IPS-20b (cell line): ENCODE results near the gene ARID5B.

ENCODE experiments used
- H3K27ac ChIP-seq: one replicate; pipeline ENCODE4 v1.5.1; 2013; ENCODE audit warnings: low read length
- H3K27me3 ChIP-seq: 2 replicates; pipeline ENCODE4 v1.6.1; 2013; ENCODE audit warnings: mild to moderate bottlenecking, low read length, inconsistent platforms; ENCODE audit not compliant: insufficient read depth
- H3K36me3 ChIP-seq: 2 replicates; pipeline ENCODE4 v1.6.1; 2013; ENCODE audit warnings: low read depth, mild to moderate bottlenecking, inconsistent platforms, low read length, moderate library complexity; ENCODE audit not compliant: insufficient read depth
- H3K4me1 ChIP-seq: 2 replicates; pipeline ENCODE4 v1.6.1; 2013; ENCODE audit warnings: mild to moderate bottlenecking, control low read depth, inconsistent platforms, low read length, moderate library complexity; ENCODE audit not compliant: insufficient read depth
- H3K4me3 ChIP-seq: 2 replicates; pipeline ENCODE4 v1.5.1; 2013; ENCODE audit warnings: mild to moderate bottlenecking, low read length, inconsistent platforms
- H3K9ac ChIP-seq: 2 replicates; pipeline ENCODE4 v1.6.1; 2013; ENCODE audit warnings: low read depth, mild to moderate bottlenecking, inconsistent platforms, low read length, moderate library complexity
- H3K9me3 ChIP-seq: 2 replicates; pipeline ENCODE4 v1.6.1; 2013; ENCODE audit warnings: mild to moderate bottlenecking, low read depth, low read length, inconsistent platforms; ENCODE audit not compliant: insufficient read depth

ARID5B gene

GRCh38 chr10:62057850-62058249 is 156.4 kb downstream of the ARID5B start:
- H3K36me3 ChIP-seq: no peaks in the 10 kb centered on the region
- H3K4me3 ChIP-seq: no peak overlapping the region

GRCh38 chr10:62058476-62058875 is 157.0 kb downstream of the ARID5B start:
- Histone ChIP-seq H3K9ac (no peak overlapping the region), H3K27ac (no peak overlapping the region), H3K27me3 (no peaks in the 10 kb centered on the region), H3K4me1 (no peaks in the 10 kb centered on the region), H3K9me3 (no peaks in the 10 kb centered on the region), H3K4me3 (no peak overlapping the region), H3K36me3 (no peaks in the 10 kb centered on the region)

More at GRCh38 chr10:62057850-62058249, 156.4 kb downstream of the ARID5B start:
- Histone ChIP-seq H3K27me3 (no peaks in the 10 kb centered on the region), H3K9ac (no peak overlapping the region), H3K9me3 (no peaks in the 10 kb centered on the region), H3K27ac (no peak overlapping the region), H3K4me1 (no peaks in the 10 kb centered on the region)

GRCh38 chr10:62058896-62059216 is 157.4 kb downstream of the ARID5B start:
- Histone ChIP-seq H3K9me3 (no peaks in the 10 kb centered on the region), H3K36me3 (no peaks in the 10 kb centered on the region), H3K27ac (no peak overlapping the region), H3K4me1 (no peaks in the 10 kb centered on the region), H3K4me3 (no peak overlapping the region), H3K9ac (no peak overlapping the region), H3K27me3 (no peaks in the 10 kb centered on the region)

- no peaks in the 10 kb centered on the region for H3K36me3 ChIP-seq
- no peak overlapping the region for H3K9ac ChIP-seq
- no peak overlapping the region for H3K27ac ChIP-seq
- H3K4me3 ChIP-seq: no peak overlapping the region
- no peaks in the 10 kb centered on the region for H3K9me3 ChIP-seq
- H3K4me1 ChIP-seq: no peaks in the 10 kb centered on the region
- no peaks in the 10 kb centered on the region for H3K27me3 ChIP-seq
These were observed 157.9 kb downstream of the ARID5B start for GRCh38 chr10:62059217-62059920.

- H3K27me3 ChIP-seq: no peaks in the 10 kb centered on the region
- H3K9ac ChIP-seq: no peak overlapping the region
- no peaks in the 10 kb centered on the region for H3K9me3 ChIP-seq
- H3K4me1 ChIP-seq: no peaks in the 10 kb centered on the region
- H3K4me3 ChIP-seq: no peak overlapping the region
- no peak overlapping the region for H3K27ac ChIP-seq
- H3K36me3 ChIP-seq: no peaks in the 10 kb centered on the region
These were observed 160.5 kb downstream of the ARID5B start for GRCh38 chr10:62062028-62062427.

GRCh38 chr10:62062752-62063512 is 161.4 kb downstream of the ARID5B start:
- Histone ChIP-seq H3K4me3 (no peak overlapping the region), H3K36me3 (no peaks in the 10 kb centered on the region), H3K4me1 (no peaks in the 10 kb centered on the region), H3K9me3 (no peaks in the 10 kb centered on the region), H3K27ac (no peak overlapping the region), H3K9ac (no peak overlapping the region), H3K27me3 (no peaks in the 10 kb centered on the region)

- Histone ChIP-seq H3K9me3 (no peaks in the 10 kb centered on the region), H3K4me3 (no peak overlapping the region), H3K27ac (no peak overlapping the region), H3K36me3 (no peaks in the 10 kb centered on the region), H3K27me3 (no peaks in the 10 kb centered on the region), H3K9ac (no peak overlapping the region), H3K4me1 (no peaks in the 10 kb centered on the region)
These were observed 162.4 kb downstream of the ARID5B start for GRCh38 chr10:62063795-62064472.

GRCh38 chr10:62067560-62067959 is 166.1 kb downstream of the ARID5B start:
- peaks cover 4% of the 10 kb centered on the region; the same call in 1 of the 2 replicates for H3K4me1 ChIP-seq
- no peak overlapping the region for H3K9ac ChIP-seq
- no peak overlapping the region for H3K27ac ChIP-seq
- no peaks in the 10 kb centered on the region for H3K9me3 ChIP-seq
- no peaks in the 10 kb centered on the region for H3K36me3 ChIP-seq
- no peaks in the 10 kb centered on the region for H3K27me3 ChIP-seq
- no peak overlapping the region for H3K4me3 ChIP-seq

GRCh38 chr10:62068464-62068863 is 167.0 kb downstream of the ARID5B start:
- Histone ChIP-seq H3K27ac (no peak overlapping the region), H3K4me3 (no peak overlapping the region), H3K9me3 (no peaks in the 10 kb centered on the region), H3K9ac (no peak overlapping the region), H3K27me3 (no peaks in the 10 kb centered on the region), H3K36me3 (no peaks in the 10 kb centered on the region), H3K4me1 (peaks cover 4% of the 10 kb centered on the region; the same call in 1 of the 2 replicates)

- peaks cover 4% of the 10 kb centered on the region; the same call in 1 of the 2 replicates for H3K4me1 ChIP-seq
These were observed 168.1 kb downstream of the ARID5B start for GRCh38 chr10:62069452-62070178.

GRCh38 chr10:62071846-62072281 is 170.4 kb downstream of the ARID5B start:
- peaks cover 4% of the 10 kb centered on the region; the same call in 1 of the 2 replicates for H3K4me1 ChIP-seq

More at GRCh38 chr10:62069452-62070178, 168.1 kb downstream of the ARID5B start:
- H3K9me3 ChIP-seq: no peaks in the 10 kb centered on the region
- no peaks in the 10 kb centered on the region for H3K36me3 ChIP-seq
- H3K4me3 ChIP-seq: no peak overlapping the region
- H3K27me3 ChIP-seq: no peaks in the 10 kb centered on the region
- no peak overlapping the region for H3K9ac ChIP-seq
- H3K27ac ChIP-seq: no peak overlapping the region

More at GRCh38 chr10:62071846-62072281, 170.4 kb downstream of the ARID5B start:
- Histone ChIP-seq H3K9me3 (no peaks in the 10 kb centered on the region), H3K36me3 (no peaks in the 10 kb centered on the region), H3K27ac (no peak overlapping the region), H3K27me3 (no peaks in the 10 kb centered on the region), H3K4me3 (no peak overlapping the region), H3K9ac (no peak overlapping the region)
